Upper lobe of left lung (tissue), 4 donors: ENCODE measurements around the gene APBA1.

Experiments used
- POLR2AphosphoS5 ChIP-seq, 2 donors: sonication (generic); formaldehyde crosslinking; IDR thresholded peaks; one replicate each; pipeline ENCODE4 v1.5.1; 2017; ENCODE audit warnings: antibody characterized with exemption in 2 of 2
- TF ChIP-seq, protein P1 (sequence below), 6 experiments: fragments of 450-650 bp in 4 of 6; fragments of 200-600 bp in 2 of 6; sonication (generic) in 2 of 6; IDR thresholded peaks; one replicate each; pipeline ENCODE4 v1.5.1; 2016 to 2019; ENCODE audit warnings: antibody characterized with exemption in 6 of 6

DNA sequence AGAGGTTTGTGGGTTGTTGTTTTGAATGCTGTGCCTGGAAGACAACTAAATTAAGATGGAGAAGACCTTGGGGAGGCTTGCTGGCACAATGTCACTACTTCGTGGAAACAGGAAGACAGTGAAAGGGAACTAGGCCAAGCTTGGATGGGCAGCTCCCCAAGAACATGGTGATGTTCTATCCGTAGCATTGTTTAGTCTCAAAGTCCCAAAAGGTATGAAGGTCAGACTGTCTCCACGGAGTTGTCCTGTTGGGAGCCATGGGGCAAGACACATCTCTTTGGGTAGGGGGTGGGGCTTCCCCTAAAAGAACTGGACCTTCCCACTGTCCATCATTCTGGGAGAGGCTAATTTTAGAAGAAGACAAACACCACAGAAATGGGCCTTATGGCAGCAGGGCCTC, 206.7 kb downstream of the APBA1 start:
- TF ChIP-seq, protein P1, sequence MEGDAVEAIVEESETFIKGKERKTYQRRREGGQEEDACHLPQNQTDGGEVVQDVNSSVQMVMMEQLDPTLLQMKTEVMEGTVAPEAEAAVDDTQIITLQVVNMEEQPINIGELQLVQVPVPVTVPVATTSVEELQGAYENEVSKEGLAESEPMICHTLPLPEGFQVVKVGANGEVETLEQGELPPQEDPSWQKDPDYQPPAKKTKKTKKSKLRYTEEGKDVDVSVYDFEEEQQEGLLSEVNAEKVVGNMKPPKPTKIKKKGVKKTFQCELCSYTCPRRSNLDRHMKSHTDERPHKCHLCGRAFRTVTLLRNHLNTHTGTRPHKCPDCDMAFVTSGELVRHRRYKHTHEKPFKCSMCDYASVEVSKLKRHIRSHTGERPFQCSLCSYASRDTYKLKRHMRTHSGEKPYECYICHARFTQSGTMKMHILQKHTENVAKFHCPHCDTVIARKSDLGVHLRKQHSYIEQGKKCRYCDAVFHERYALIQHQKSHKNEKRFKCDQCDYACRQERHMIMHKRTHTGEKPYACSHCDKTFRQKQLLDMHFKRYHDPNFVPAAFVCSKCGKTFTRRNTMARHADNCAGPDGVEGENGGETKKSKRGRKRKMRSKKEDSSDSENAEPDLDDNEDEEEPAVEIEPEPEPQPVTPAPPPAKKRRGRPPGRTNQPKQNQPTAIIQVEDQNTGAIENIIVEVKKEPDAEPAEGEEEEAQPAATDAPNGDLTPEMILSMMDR (IDR thresholded peaks at IDR 0.05), result no peak
- TF ChIP-seq POLR2AphosphoS5 (IDR thresholded peaks at IDR 0.05), result no peak
